ENCODE data around the gene GPHN. TPM values are rescaled to one million over a fixed set of nuclear protein-coding genes. Genes with fewer than 3 reads are reported as not detected.

GPHN gene
- total and polyA plus RNA-seq, 10 of the 15 experiments (the other 5 are each of a cell fraction or from before 2014, with no cell fraction given), result 22.3 to 48.8 (median 33.1) TPM

GRCh38 chr14:66603945-66604344, 96.0 kb downstream of the GPHN start:
- no peak for FAIRE-seq
- CTCF ChIA-PET, result no interaction called here
- no peak overlapping the region for H3K9ac ChIP-seq (ENCODE audit: control insufficient read depth, insufficient read depth, low read length)
- in situ Hi-C loops (cut with MboI), result no loop called here
- no peak for DNase-seq (ENCODE audit: low read depth, low spot score)
- H3K4me2 ChIP-seq (ENCODE audit: control insufficient read depth, insufficient read depth), result no peak overlapping the region
- no peak overlapping the region for H3K27ac ChIP-seq (ENCODE audit: control insufficient read depth, insufficient read depth)
- H3K9me3 ChIP-seq (replicated peaks; ENCODE audit: control insufficient read depth, insufficient read depth, low read length), result peaks cover 3% of the 10 kb centered on the region; the same call in 2 of the 3 replicates
- no TSS peak for BruUV-seq (replicated peaks)
- H3K36me3 ChIP-seq (ENCODE audit: control insufficient read depth in 2 of 2, insufficient read depth in 2 of 2, low read length in 1 of 2), result no peaks in the 10 kb centered on the region
- H3K4me1 ChIP-seq (ENCODE audit: control insufficient read depth, insufficient read depth, low read length), result peaks cover 7% of the 10 kb centered on the region; the same call in 1 of the 2 replicates
- no peaks in the 10 kb centered on the region for H4K20me1 ChIP-seq (ENCODE audit: control insufficient read depth, insufficient read depth)
- no peaks in the 10 kb centered on the region for H3K27me3 ChIP-seq (replicated peaks in 1 of 2; ENCODE audit: control insufficient read depth in 2 of 2, insufficient read depth in 2 of 2, low read length in 1 of 2)
- H3K4me3 ChIP-seq, result no peak overlapping the region
- ATAC-seq, result no peak
- H3K79me2 ChIP-seq (ENCODE audit: control insufficient read depth, insufficient read depth, low read length), result peaks cover 39% of the 10 kb centered on the region
- H2AFZ ChIP-seq (ENCODE audit: control insufficient read depth, low read depth, low read length), result no peak overlapping the region
- intact Hi-C loops (cut with micrococcal nuclease; ENCODE audit: unreplicated experiment), result loop anchor here (5.0 kb wide), 1 partner anchor 97 kb away; the partner anchor contains the start of gene GPHN
- POLR2A ChIA-PET, result interaction anchor here (0.6 kb wide), 1 partner anchor 57 kb away, joined by 3 read pairs; no protein-coding TSS in a partner anchor
- RAD21 ChIA-PET (ENCODE audit: unreplicated experiment), result no interaction called here
- SMC1A ChIA-PET (ENCODE audit: uncharacterized antibody, unreplicated experiment), result no interaction called here
- no peak for TF ChIP-seq NFYB (IDR thresholded peaks at IDR 0.05; ENCODE audit: insufficient read depth, low read depth, low read length)
- no peak for TF ChIP-seq BMI1 (IDR thresholded peaks at IDR 0.05; ENCODE audit: borderline replicate concordance)
- no peak for TF ChIP-seq TBL1XR1 (IDR thresholded peaks at IDR 0.05; ENCODE audit: low read depth, low read length)
- TF ChIP-seq, protein P1, sequence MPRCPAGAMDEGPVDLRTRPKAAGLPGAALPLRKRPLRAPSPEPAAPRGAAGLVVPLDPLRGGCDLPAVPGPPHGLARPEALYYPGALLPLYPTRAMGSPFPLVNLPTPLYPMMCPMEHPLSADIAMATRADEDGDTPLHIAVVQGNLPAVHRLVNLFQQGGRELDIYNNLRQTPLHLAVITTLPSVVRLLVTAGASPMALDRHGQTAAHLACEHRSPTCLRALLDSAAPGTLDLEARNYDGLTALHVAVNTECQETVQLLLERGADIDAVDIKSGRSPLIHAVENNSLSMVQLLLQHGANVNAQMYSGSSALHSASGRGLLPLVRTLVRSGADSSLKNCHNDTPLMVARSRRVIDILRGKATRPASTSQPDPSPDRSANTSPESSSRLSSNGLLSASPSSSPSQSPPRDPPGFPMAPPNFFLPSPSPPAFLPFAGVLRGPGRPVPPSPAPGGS (IDR thresholded peaks at IDR 0.05; ENCODE audit: borderline replicate concordance, insufficient read depth, low read depth, low read length, poor library complexity, severe bottlenecking), result no peak
- no peak for TF ChIP-seq SPI1 (IDR thresholded peaks at IDR 0.05; ENCODE audit: borderline replicate concordance, insufficient read depth, low read depth, low read length)
- no peak for TF ChIP-seq IRF4 (IDR thresholded peaks at IDR 0.05; ENCODE audit: low read depth, low read length)
- no peak for TF ChIP-seq POU2F2 (IDR thresholded peaks at IDR 0.05; ENCODE audit: borderline replicate concordance, low read depth, low read length)
- TF ChIP-seq JUNB (IDR thresholded peaks at IDR 0.05), result no peak
- TF ChIP-seq ZBTB40 (IDR thresholded peaks at IDR 0.05; ENCODE audit: borderline replicate concordance), result no peak
- no peak for TF ChIP-seq NR2C1 (IDR thresholded peaks at IDR 0.05)
- no peak for TF ChIP-seq HDAC2 (IDR thresholded peaks at IDR 0.05)
